Activated T-helper 9 cell treated with anti-CD3 and anti-CD28 coated beads, Interleukin-2, amount 50 U/mL, for 16 hours (primary cell): Measurements from ENCODE around the gene PRDX1.

Experiments
- DNase-seq: peaks from one replicate; pipeline ENCODE4 v3.0.0-alpha.2; 2020; ENCODE audit warnings: low read depth

Gene PRDX1

GRCh38 chr1:45521413-45522323 lies at the start of gene PRDX1:
TSS of gene PRDX1 (minus strand) at chr1:45521884. CDS start at chr1:45519043, 2,841 bp downstream.
- peak; percentile 96 for DNase-seq

DNA sequence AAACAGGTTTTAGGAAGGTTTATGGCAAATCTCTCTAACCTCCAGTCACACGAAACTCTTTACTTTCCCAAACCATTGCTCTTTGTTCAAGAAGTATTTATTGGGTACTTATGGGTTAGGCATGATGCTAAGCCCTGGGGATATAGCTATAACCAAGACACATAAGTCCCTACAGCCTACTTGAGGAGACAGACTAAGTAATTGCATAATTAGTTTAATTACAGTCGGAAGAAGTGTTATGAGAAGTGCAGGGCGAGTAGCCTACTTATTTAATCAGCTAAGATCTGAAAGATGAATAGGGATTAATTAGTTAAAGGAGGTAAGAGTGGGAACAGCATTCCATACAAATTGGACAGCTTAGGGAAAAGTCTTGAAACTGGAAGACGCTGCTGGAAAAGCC lies 48.9 kb upstream of the PRDX1 start:
- DNase-seq = no peak

DNA sequence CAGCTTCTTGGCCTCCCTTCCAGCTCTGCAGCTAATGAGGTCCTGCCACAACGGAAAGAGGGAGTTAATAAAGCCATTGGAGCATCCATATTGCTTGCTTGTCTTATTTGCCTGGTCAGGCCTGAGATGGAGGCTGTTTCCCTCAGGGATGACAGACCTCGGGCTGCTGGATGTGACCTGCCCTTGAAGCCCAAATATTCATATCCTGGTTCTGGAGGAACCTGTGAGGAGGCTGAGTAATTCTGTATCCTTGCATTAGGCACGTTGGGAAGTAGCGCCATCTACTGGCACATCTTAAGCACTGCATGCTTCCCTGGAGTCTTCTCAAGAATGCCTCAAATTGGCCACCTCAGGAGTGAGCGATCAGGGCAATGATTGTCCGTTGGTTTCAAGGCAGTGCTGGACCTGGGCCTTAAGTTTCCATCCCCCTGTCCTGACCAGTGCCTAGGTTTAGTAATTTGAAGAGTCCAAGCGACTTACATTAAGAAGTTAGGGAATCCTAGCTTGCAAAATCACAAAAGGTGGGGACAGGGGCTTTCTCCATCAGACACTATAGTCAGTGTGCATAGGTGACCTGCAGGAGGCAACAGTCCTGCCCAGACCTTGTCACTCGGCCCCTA lies 48.4 kb upstream of the PRDX1 start:
- DNase-seq = peak; percentile 54

DNA sequence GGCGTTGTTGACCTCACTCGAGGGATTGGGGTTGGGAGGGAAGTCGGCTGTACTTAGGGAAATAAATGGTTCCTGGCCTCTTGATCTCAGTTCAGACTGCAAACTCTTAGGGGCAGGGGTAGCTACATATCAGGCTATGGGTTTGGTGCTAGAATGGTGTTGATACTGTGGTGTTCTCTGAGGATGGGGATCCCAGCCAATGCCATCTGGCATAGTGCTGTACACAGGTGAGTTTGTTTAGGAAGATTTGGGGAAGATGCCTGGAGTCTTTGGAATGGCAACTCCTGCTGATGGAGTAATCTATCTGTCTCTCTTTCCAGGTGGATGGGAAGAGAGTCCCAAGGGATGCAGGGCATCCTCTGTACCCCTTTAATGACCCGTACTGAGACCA lies 47.9 kb upstream of the PRDX1 start:
- no peak for DNase-seq

GRCh38 chr1:45568421-45568820 lies 46.7 kb upstream of the PRDX1 start:
- DNase-seq = no peak

DNA sequence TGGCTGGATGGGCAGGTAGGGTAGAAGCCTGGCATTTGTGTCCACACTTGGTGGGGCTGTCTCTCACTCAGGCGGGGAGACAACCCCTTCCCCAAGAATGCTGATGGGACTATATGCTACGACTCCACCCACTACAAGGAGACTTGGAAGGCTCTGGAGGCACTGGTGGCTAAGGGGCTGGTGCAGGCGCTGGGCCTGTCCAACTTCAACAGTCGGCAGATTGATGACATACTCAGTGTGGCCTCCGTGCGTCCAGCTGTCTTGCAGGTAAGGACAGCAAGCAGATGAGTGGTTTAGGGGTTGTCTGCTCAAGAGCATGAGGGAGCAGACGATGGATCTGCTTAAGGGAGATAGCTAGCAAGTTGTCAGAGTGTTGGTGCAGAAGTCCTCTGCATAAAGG lies 46.2 kb upstream of the PRDX1 start:
- no peak for DNase-seq

GRCh38 chr1:45566722-45567121 lies 45.0 kb upstream of the PRDX1 start:
- DNase-seq = no peak

- no peak for DNase-seq
These were observed 42.2 kb upstream of the PRDX1 start for GRCh38 chr1:45563843-45564242.

DNA sequence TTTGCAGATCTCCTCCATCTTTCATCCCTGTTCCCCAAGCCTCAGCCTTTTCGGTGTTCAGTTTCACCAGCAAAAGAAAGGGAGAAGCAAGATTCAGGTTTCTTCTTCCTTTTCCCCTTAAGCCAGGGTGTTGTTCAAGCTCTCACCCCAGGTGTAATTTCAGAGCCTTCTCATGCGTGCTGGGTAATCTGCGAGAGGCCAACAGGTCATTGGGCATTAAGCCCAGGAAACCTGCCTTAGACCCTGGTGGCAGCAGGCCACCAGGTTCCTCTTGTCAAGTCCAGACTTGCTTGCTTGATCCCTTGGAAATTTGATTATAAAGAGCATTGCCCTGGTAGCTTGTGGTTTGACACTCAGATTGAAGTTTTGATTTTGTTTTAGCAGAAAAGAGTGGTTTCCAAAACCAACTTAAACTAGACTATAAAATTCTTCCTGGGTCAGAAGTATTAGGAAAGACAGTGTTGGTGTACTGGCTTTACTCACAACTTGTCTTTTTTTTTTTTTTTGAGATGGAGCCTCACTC lies 35.8 kb upstream of the PRDX1 start:
- DNase-seq = no peak

DNA sequence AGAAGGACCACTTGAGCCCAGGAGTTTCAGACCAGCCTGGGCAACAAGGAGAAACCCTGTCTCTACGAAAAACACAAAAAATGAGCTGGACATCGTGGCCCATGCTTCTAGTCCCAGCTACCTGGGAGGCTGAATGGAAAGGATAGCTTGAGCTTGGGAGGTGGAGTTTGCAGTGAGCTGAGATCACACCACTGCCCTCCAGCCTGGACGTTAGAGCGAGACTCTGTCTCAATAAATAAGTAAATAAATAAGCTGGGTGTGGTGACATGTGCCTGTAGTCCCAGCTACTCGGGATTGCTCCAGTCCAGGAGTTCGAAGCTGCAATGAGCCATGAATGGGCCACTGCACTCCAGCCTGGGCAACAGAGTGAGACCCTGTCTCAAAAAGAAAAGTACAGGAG lies 32.5 kb upstream of the PRDX1 start:
- DNase-seq = no peak

- DNase-seq = no peak
These were observed 30.6 kb upstream of the PRDX1 start for GRCh38 chr1:45552331-45552730.

DNA sequence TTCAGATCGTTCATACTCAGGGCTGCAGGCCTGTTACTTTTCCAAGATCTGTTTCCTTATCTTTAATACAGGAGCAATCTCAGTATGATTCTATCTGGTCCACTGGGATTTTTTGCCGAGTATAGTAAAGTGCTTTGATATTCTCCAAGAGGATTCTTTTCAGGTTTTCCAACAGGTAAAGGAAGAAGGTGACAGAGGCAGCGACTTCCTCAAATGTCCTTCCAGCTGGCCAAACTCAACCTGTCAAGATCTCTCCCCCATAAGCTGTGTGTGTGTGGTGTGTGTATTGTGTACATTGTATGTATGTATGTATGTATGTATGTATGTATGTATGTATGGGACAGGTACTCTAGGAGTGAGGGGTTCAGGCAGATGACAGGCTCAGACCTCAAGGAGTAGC lies 30.0 kb upstream of the PRDX1 start:
- no peak for DNase-seq

GRCh38 chr1:45550401-45551351 lies 29.0 kb upstream of the PRDX1 start, which contains the start of gene AKR1A1:
TSS of gene AKR1A1 (plus strand) at chr1:45550826. CDS start at chr1:45561795, 10,969 bp downstream.
- peak; percentile 82 for DNase-seq

GRCh38 chr1:45545553-45546310 lies 24.0 kb upstream of the PRDX1 start:
- no peak for DNase-seq

GRCh38 chr1:45545019-45545493 lies 23.4 kb upstream of the PRDX1 start:
- DNase-seq = no peak

GRCh38 chr1:45544530-45544929 lies 22.8 kb upstream of the PRDX1 start:
- DNase-seq = no peak

GRCh38 chr1:45543581-45544417 lies 22.1 kb upstream of the PRDX1 start:
- peak; percentile 55 for DNase-seq

DNA sequence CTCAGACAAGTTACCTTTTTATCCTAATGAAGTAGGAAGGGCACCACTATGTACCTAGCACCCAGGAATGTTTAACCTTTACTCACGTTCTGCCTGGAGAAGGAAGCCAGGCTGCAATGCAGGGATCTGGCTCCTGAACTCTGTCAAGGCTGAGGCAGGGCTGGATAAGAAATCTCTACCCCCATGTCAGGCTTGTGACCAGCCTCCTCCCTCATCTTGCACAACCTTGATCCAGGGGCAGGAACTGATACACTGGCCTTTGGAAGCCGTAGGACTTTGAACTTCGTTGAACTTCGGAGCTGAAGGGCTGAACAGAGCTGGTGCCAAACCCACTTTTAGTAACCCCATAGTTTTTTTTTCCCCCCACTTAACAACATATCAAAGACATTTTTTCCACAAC lies 20.9 kb upstream of the PRDX1 start:
- no peak for DNase-seq

DNA sequence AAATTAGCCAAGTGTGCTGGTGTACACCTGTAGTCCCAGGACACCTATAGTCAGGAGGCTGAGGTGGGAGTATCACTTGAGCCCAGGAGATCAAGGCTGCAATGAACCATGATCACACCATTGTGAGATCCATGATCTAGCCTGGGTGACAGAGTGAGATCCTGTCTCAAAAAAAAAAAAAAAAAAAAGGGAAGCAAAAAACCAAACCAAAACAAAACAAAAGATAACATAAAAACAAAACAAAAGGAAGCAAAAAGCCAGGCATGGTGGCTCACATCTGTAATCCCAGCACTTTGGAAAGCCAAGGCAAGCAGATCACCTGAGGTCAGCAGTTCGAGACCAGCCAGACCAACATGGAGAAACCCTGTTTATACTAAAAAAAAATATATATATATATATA lies 19.5 kb upstream of the PRDX1 start:
- no peak for DNase-seq

DNA sequence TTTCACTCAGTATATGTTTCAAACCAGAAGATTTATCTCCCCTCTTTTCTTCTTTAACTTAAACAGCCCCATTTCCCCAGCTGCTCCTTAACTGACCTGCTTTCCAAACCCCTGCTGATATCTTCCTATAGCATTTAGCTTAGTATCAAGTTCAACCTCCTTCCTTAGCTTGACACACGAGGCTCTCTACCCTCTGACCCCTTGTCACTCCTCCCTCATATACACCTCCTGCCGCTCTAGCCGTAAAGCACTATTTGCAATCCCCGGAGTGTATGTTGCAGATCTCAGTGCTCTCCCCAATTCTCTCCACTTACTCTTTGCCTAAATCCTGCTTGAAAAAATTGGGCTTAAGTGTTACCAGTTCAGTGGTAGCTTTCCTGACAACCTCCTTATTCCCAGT lies 15.2 kb upstream of the PRDX1 start:
- DNase-seq = no peak
